HepG2 (cell line): ENCODE measurements around the gene ARL3. TPM values are rescaled to one million over a fixed set of nuclear protein-coding genes. Genes with fewer than 3 reads are reported as not detected.

Source experiments
- ARNTL ChIP-seq: sonication (generic); formaldehyde crosslinking; IDR thresholded peaks from 2 replicates; pipeline ENCODE4 v1.4.0; 2020; ENCODE audit warnings: mild to moderate bottlenecking, missing genetic modification reagents
- BCLAF1 ChIP-seq: fragments of 450-650 bp; IDR thresholded peaks from 2 replicates; pipeline ENCODE4 v1.6.1; 2017; ENCODE audit warnings: mild to moderate bottlenecking
- HNRNPK ChIP-seq: fragments of 200-400 bp; formaldehyde crosslinking; IDR thresholded peaks from 2 replicates; pipeline ENCODE4 v1.6.1; 2018; ENCODE audit warnings: low read length, low read depth, moderate library complexity, mild to moderate bottlenecking; ENCODE audit not compliant: poor library complexity, severe bottlenecking
- KLF15 ChIP-seq: sonication (generic); formaldehyde crosslinking; IDR thresholded peaks from 2 replicates; pipeline ENCODE4 v1.8.1; 2023; ENCODE audit warnings: borderline replicate concordance, mild to moderate bottlenecking, inconsistent platforms, missing genetic modification reagents, mixed read lengths
- PCBP2 ChIP-seq: fragments of 200-400 bp; formaldehyde crosslinking; optimal IDR thresholded peaks from 2 replicates; pipeline ENCODE3; 2018; ENCODE audit warnings: low read length, low read depth; ENCODE audit not compliant: poor library complexity, severe bottlenecking
- PHF21A ChIP-seq: sonication (generic); formaldehyde crosslinking; IDR thresholded peaks from 2 replicates; pipeline ENCODE4 v1.5.0; 2020; ENCODE audit warnings: mild to moderate bottlenecking, missing genetic modification reagents
- SALL1 ChIP-seq: sonication (generic); formaldehyde crosslinking; IDR thresholded peaks from 2 replicates; pipeline ENCODE4 v1.8.0; 2022; ENCODE audit warnings: mild to moderate bottlenecking, missing genetic modification reagents
- SOX13 ChIP-seq, 3 experiments: fragments of 450-650 bp in 1 of 3; sonication (generic) in 1 of 3; formaldehyde crosslinking in 1 of 3; IDR thresholded peaks in 2 of 3; conservative IDR thresholded peaks in 1 of 3; 2 replicates each; pipeline versions ENCODE4 v1.5.0 to v1.6.1; 2016 to 2020; ENCODE audit warnings: antibody characterized with exemption in 1 of 3, mild to moderate bottlenecking in 1 of 3, missing compliant biosample characterization in 1 of 3, missing genetic modification reagents in 1 of 3, moderate library complexity in 1 of 3
- TOPORS ChIP-seq: sonication (generic); formaldehyde crosslinking; IDR thresholded peaks from 2 replicates; pipeline ENCODE4 v1.8.0; 2023; ENCODE audit warnings: mild to moderate bottlenecking, missing genetic modification reagents
- ZFY ChIP-seq: sonication (generic); formaldehyde crosslinking; IDR thresholded peaks from 2 replicates; pipeline ENCODE4 v1.4.0; 2020; ENCODE audit warnings: missing genetic modification reagents
- ZNF460 ChIP-seq: sonication (generic); formaldehyde crosslinking; IDR thresholded peaks from 2 replicates; pipeline ENCODE4 v1.5.1; 2020; ENCODE audit warnings: missing genetic modification reagents, mild to moderate bottlenecking, borderline replicate concordance
- ZNF768 ChIP-seq: sonication (generic); formaldehyde crosslinking; IDR thresholded peaks from 2 replicates; pipeline ENCODE4 v1.4.0; 2020; ENCODE audit warnings: missing genetic modification reagents
- ZNF816 ChIP-seq: sonication (generic); formaldehyde crosslinking; IDR thresholded peaks from 2 replicates; pipeline ENCODE4 v1.8.0; 2022; ENCODE audit warnings: missing genetic modification reagents, mild to moderate bottlenecking, borderline replicate concordance
- ZSCAN30 ChIP-seq: sonication (generic); formaldehyde crosslinking; IDR thresholded peaks from 2 replicates; pipeline ENCODE4 v1.5.0; 2020; ENCODE audit warnings: mild to moderate bottlenecking, missing genetic modification reagents
- ZSCAN9 ChIP-seq: IDR thresholded peaks from 2 replicates; pipeline ENCODE4 v1.6.1; 2016; ENCODE audit warnings: borderline replicate concordance
- polyA plus RNA-seq, 8 experiments: library from polyadenylated mRNA; depleted of rRNA in 3 of 8; stranded (reverse) in 7 of 8; unstranded in 1 of 8; fragments of >200 nt; fragmentation: Illumina TruSeq in 4 of 8; extraction: Trizol in 4 of 8; gene quantifications; 2 replicates each; pipeline versions ENCODE4 v1.2.1 to v1.2.3, GENCODE V29; 2011 to 2016; ENCODE audit warnings: low read depth in 4 of 8, missing spikeins in 1 of 8, mixed read lengths in 1 of 8; ENCODE audit not compliant: insufficient read depth in 1 of 8
- total RNA-seq, 5 experiments: library from RNA; depleted of rRNA; stranded (reverse); fragments of >200 nt; fragmentation: Illumina TruSeq; extraction: Trizol; gene quantifications; 2 replicates each; pipeline ENCODE4 v1.2.3, GENCODE V29; 2016; ENCODE audit warnings: low read depth in 1 of 5
- TF ChIP-seq, protein P1 (sequence below): sonication (generic); formaldehyde crosslinking; IDR thresholded peaks from 2 replicates; pipeline ENCODE4 v1.4.0; 2020; ENCODE audit warnings: missing genetic modification reagents
- TF ChIP-seq, protein P2 (sequence below): sonication (generic); formaldehyde crosslinking; IDR thresholded peaks from 2 replicates; pipeline ENCODE4 v1.4.0; 2020; ENCODE audit warnings: missing genetic modification reagents
- TF ChIP-seq, protein P3 (sequence below): sonication (generic); formaldehyde crosslinking; IDR thresholded peaks from 2 replicates; pipeline ENCODE4 v1.8.1; 2023; ENCODE audit warnings: mild to moderate bottlenecking, missing genetic modification reagents

The ARL3 gene
- total and polyA plus RNA-seq, 2 of the 13 experiments (the other 11 are each of a cell fraction or from before 2014, with no cell fraction given) = 5.2 to 6.6 TPM

DNA sequence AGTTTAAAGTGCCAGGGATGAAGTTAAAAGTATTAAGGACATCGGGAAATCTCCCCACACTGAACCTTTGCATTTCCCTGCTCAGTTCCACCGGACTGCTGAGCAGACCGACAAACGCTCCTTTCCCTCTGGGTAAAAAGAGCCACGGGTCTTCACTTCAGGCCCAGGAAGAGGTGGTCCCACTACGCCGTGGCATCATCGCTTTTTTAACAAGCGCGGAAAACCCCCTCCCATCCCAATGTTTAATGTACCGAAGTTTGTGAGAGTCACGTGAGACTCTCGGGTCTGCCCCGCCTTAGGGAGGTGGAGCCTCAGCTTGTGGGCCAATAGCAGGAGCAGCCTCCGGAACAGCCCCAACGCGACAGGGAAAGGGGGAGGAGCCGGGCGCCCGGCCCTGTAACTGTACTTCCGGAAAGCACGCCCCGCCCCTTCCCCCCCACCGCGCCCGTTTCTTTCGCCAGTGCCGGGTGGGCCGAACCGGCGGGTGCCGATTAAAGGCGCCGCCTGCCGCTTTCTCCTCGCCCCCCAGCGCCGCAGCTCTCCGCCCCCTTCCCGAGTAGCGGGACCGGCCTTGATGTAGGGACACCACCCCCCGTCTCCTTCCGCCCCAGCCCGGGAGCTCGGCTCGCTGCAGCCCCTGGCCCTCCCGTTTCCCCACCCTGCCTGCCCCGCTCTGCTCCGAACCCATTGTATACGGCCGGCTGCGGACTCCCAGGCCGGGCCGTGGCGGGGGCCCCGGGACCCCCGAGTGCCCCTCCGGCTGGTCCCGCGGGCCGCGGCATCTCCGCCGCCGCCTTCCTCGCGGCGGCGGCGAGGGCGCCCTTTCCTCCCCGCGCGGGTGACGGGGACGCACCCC is 72.1 kb downstream of the ARL3 start (continued):
- TF ChIP-seq, protein P1, sequence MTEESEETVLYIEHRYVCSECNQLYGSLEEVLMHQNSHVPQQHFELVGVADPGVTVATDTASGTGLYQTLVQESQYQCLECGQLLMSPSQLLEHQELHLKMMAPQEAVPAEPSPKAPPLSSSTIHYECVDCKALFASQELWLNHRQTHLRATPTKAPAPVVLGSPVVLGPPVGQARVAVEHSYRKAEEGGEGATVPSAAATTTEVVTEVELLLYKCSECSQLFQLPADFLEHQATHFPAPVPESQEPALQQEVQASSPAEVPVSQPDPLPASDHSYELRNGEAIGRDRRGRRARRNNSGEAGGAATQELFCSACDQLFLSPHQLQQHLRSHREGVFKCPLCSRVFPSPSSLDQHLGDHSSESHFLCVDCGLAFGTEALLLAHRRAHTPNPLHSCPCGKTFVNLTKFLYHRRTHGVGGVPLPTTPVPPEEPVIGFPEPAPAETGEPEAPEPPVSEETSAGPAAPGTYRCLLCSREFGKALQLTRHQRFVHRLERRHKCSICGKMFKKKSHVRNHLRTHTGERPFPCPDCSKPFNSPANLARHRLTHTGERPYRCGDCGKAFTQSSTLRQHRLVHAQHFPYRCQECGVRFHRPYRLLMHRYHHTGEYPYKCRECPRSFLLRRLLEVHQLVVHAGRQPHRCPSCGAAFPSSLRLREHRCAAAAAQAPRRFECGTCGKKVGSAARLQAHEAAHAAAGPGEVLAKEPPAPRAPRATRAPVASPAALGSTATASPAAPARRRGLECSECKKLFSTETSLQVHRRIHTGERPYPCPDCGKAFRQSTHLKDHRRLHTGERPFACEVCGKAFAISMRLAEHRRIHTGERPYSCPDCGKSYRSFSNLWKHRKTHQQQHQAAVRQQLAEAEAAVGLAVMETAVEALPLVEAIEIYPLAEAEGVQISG (CRISPR knock-in tag) = peak; percentile 50; the same call in 1 of the 2 replicates
- TF ChIP-seq ZFY (peak; percentile 43; the same call in 1 of the 2 replicates), TOPORS (CRISPR knock-in tag) (no peak), ZNF460 (CRISPR knock-in tag) (no peak), ZNF816 (CRISPR knock-in tag) (0 out of 2 replicates have a peak, but pooled peaks have one; percentile 74), SOX13 (IDR thresholded peaks at IDR 0.05) (no peak), SOX13 (CRISPR knock-in tag; conservative IDR thresholded peaks at IDR 0.05 in 1 of 2, IDR thresholded peaks at IDR 0.05 in 1 of 2) (peak in 1 of 2 experiments; percentile 54; a peak in 1 of 4 replicates), PHF21A (CRISPR knock-in tag) (peak; percentile 40; the same call in 1 of the 2 replicates), BCLAF1 (no peak), ARNTL (peak; percentile 49; the same call in 1 of the 2 replicates), KLF15 (CRISPR knock-in tag) (no peak), ZSCAN9 (CRISPR knock-in tag) (no peak), HNRNPK (peak; percentile 93), PCBP2 (no peak), ZSCAN30 (CRISPR knock-in tag) (no peak), SALL1 (CRISPR knock-in tag) (peak; percentile 54; the same call in 1 of the 2 replicates), ZNF768 (CRISPR knock-in tag) (peak; percentile 22; the same call in 1 of the 2 replicates)
- TF ChIP-seq, protein P2, sequence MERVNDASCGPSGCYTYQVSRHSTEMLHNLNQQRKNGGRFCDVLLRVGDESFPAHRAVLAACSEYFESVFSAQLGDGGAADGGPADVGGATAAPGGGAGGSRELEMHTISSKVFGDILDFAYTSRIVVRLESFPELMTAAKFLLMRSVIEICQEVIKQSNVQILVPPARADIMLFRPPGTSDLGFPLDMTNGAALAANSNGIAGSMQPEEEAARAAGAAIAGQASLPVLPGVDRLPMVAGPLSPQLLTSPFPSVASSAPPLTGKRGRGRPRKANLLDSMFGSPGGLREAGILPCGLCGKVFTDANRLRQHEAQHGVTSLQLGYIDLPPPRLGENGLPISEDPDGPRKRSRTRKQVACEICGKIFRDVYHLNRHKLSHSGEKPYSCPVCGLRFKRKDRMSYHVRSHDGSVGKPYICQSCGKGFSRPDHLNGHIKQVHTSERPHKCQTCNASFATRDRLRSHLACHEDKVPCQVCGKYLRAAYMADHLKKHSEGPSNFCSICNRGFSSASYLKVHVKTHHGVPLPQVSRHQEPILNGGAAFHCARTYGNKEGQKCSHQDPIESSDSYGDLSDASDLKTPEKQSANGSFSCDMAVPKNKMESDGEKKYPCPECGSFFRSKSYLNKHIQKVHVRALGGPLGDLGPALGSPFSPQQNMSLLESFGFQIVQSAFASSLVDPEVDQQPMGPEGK (CRISPR knock-in tag) = peak; percentile 98
- TF ChIP-seq, protein P3, sequence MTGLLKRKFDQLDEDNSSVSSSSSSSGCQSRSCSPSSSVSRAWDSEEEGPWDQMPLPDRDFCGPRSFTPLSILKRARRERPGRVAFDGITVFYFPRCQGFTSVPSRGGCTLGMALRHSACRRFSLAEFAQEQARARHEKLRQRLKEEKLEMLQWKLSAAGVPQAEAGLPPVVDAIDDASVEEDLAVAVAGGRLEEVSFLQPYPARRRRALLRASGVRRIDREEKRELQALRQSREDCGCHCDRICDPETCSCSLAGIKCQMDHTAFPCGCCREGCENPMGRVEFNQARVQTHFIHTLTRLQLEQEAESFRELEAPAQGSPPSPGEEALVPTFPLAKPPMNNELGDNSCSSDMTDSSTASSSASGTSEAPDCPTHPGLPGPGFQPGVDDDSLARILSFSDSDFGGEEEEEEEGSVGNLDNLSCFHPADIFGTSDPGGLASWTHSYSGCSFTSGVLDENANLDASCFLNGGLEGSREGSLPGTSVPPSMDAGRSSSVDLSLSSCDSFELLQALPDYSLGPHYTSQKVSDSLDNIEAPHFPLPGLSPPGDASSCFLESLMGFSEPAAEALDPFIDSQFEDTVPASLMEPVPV = 0 out of 2 replicates have a peak, but pooled peaks have one; percentile 44
